Measurements from ENCODE around the gene AKIP1. TPM values are rescaled to one million over a fixed set of nuclear protein-coding genes. Genes with fewer than 3 reads are reported as not detected.
"Not testable (repeated sequence)": the region's sequence is repeated elsewhere in the genome, so short reads cannot be mapped to it uniquely, and the experiment has no call there.

AKIP1 gene
- total and polyA plus RNA-seq, 9 of the 15 experiments (the other 6 are each of a cell fraction or from before 2014, with no cell fraction given), result 9.0 to 52.6 (median 36.2) TPM

DNA sequence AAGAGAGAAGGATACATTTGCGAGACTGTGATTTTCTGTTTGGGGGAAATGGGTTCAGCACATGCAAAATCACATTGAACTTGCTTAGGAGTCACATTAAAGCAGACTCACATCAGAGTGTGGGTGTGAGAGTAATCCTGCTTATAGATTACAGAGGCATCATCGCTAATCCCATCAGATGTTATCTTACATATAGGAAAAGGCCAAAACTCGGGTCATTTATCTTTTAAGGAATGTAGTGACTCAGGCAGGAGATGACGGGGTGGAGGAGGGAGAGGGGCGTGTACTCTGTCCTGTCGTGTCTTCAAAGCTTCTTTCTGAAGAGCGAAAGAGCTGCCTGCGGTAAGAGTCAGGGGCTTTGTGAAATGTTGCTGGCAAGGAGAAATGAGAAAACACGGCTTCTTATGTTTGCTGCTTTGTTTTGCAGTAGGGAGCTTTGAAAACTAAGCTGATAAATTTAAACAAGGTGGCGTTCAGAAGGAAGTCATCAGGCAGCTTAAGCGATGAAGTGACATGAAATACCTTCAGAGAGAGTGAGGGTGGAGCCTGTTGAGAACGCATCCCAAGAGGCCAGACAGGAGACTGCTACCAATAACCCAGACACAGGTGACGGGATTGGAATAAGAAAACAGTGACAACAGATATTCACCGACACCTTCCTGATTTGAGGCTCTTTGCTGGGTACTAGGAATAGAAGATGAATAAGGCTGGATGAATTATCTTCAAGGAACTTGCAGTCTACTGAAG, 23.9 kb downstream of the AKIP1 start (continued):
- TF ChIP-seq KDM1A (IDR thresholded peaks at IDR 0.05), result peak; percentile 64 to 72; a peak in 3 of 4 replicates
- no peak for TF ChIP-seq ZNF408 (CRISPR knock-in tag; IDR thresholded peaks at IDR 0.05; ENCODE audit: low read depth)
- TF ChIP-seq, protein P1, sequence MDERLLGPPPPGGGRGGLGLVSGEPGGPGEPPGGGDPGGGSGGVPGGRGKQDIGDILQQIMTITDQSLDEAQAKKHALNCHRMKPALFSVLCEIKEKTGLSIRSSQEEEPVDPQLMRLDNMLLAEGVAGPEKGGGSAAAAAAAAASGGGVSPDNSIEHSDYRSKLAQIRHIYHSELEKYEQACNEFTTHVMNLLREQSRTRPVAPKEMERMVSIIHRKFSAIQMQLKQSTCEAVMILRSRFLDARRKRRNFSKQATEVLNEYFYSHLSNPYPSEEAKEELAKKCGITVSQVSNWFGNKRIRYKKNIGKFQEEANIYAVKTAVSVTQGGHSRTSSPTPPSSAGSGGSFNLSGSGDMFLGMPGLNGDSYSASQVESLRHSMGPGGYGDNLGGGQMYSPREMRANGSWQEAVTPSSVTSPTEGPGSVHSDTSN (CRISPR knock-in tag; IDR thresholded peaks at IDR 0.05; ENCODE audit: low read depth), result no peak
- TF ChIP-seq, protein P1 (tag; conservative IDR thresholded peaks at IDR 0.05; ENCODE audit: low read depth), result peak; percentile 29; the same call in 1 of the 2 replicates
- TF ChIP-seq DPF2 (IDR thresholded peaks at IDR 0.05), result peak; percentile 42; the same call in 1 of the 2 replicates

DNA sequence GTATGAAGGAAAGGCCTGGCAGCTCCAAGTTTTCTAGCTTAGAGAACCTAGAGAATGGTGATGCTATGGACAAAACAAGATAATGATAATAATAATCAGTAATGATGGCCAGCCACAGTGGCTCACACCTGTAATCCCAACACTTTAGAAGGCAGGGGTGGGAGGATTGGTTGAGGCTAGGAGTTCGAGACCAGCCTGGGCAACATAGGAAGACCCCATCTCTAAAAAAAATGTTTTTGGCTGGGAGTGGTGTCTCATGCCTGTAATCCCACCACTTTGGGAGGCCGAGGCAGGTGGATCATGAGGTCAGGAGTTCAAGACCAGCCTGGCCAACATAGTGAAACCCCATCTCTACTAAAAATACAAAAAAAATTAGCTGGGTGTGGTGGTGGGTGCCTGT, 24.8 kb downstream of the AKIP1 start:
- H3K9me1 ChIP-seq (ENCODE audit: control insufficient read depth, insufficient read depth, low read length); BruUV-seq (replicated peaks); in situ Hi-C loops (cut with MboI): not testable (repeated sequence)

More for the DNA sequence above, 24.8 kb downstream of the AKIP1 start:
- H3K4me1 ChIP-seq (replicated peaks in 1 of 2; ENCODE audit: control insufficient read depth in 2 of 2, insufficient read depth in 2 of 2, low read length in 2 of 2), result peaks cover 6 to 11% of the 10 kb centered on the region in 2 experiments; a peak in 4 of 5 replicates
- POLR2A ChIA-PET, result interaction anchor here (0.6 kb wide), 2 partner anchors 241 to 1465 kb away, joined by 3 to 4 read pairs; no protein-coding TSS in a partner anchor
- intact Hi-C loops (cut with micrococcal nuclease); H3K27ac ChIP-seq (ENCODE audit: extremely low read depth, low read depth, low read length); H3K4me2 ChIP-seq (ENCODE audit: insufficient read depth, low read length); CTCF ChIA-PET (ENCODE audit: low intra/inter-chr PET ratio); H3K9ac ChIP-seq (ENCODE audit: insufficient read depth in 1 of 2, low read depth in 2 of 2, low read length in 2 of 2); H3K9me3 ChIP-seq (replicated peaks; ENCODE audit: control insufficient read depth, insufficient read depth, low read depth, low read length); H3K36me3 ChIP-seq (ENCODE audit: control insufficient read depth, insufficient read depth, low read length); ATAC-seq; H3K27me3 ChIP-seq (ENCODE audit: control insufficient read depth in 2 of 2, insufficient read depth in 2 of 2, low read length in 2 of 2); H2AFZ ChIP-seq (ENCODE audit: low read depth, low read length); H3K79me2 ChIP-seq (ENCODE audit: control insufficient read depth, insufficient read depth, low read length); H4K20me1 ChIP-seq (replicated peaks; ENCODE audit: control insufficient read depth, insufficient read depth, low read length); H3K4me3 ChIP-seq; FAIRE-seq; DNase-seq (ENCODE audit: extremely low read depth in 1 of 4, low spot score in 3 of 4): not testable (repeated sequence)
- 31% methylated on average over 2 of the region's 2 CpGs for WGBS (ENCODE audit: insufficient coverage, low coverage, missing lambda C conversion rate)
- peak; percentile 66 for TF ChIP-seq ZNF121 (CRISPR knock-in tag; conservative IDR thresholded peaks at IDR 0.05)
